GM23338 (cell line): Measurements from ENCODE around the gene HNRNPA2B1. TPM values are rescaled to one million over a fixed set of nuclear protein-coding genes. Genes with fewer than 3 reads are reported as not detected.

Source experiments
- ATAC-seq: fragments of 200-7000 bp; cut with Tn5 transposase; 3 replicates; pipeline ENCODE4 v1.9.1; 2020
- DNase-seq: peaks from one replicate; pipeline ENCODE4 v3.0.0-alpha.2; 2015; ENCODE audit warnings: low spot score
- H2AFZ ChIP-seq: fragments of 200-600 bp; sonication (generic); 2 replicates; pipeline ENCODE4 v1.8.0; 2016; ENCODE audit warnings: antibody characterized with exemption, mild to moderate bottlenecking, moderate library complexity
- H3F3A ChIP-seq: fragments of 200-600 bp; sonication (generic); replicated peaks from 2 replicates; pipeline ENCODE4 v1.8.0; 2017; ENCODE audit warnings: antibody characterized with exemption, mixed run types, low read depth
- H3K27ac ChIP-seq: fragments of 200-600 bp; sonication (generic); 2 replicates; pipeline ENCODE4 v1.6.1; 2016; ENCODE audit warnings: low read depth
- H3K27me3 ChIP-seq: fragments of 200-600 bp; sonication (generic); 2 replicates; pipeline ENCODE4 v1.8.0; 2016; ENCODE audit warnings: mild to moderate bottlenecking, mixed run types, moderate library complexity; ENCODE audit not compliant: insufficient read depth
- H3K36me3 ChIP-seq: fragments of 200-600 bp; sonication (generic); 2 replicates; pipeline ENCODE4 v1.8.0; 2016; ENCODE audit warnings: mild to moderate bottlenecking; ENCODE audit not compliant: insufficient read depth
- H3K4me1 ChIP-seq: fragments of 200-600 bp; sonication (generic); 2 replicates; pipeline ENCODE4 v1.8.0; 2016; ENCODE audit warnings: mild to moderate bottlenecking, moderate library complexity; ENCODE audit not compliant: insufficient read depth
- H3K4me2 ChIP-seq: fragments of 200-600 bp; sonication (generic); 2 replicates; pipeline ENCODE4 v1.7.1; 2017; ENCODE audit warnings: mixed run types
- H3K4me3 ChIP-seq: fragments of 200-600 bp; sonication (generic); 2 replicates; pipeline ENCODE4 v1.6.1; 2016; ENCODE audit warnings: mixed run types
- H3K79me2 ChIP-seq: fragments of 200-600 bp; sonication (generic); replicated peaks from 2 replicates; pipeline ENCODE4 v1.8.0; 2017; ENCODE audit warnings: mild to moderate bottlenecking; ENCODE audit not compliant: insufficient read depth
- H3K9me2 ChIP-seq: fragments of 200-600 bp; sonication (generic); 2 replicates; pipeline ENCODE4 v1.8.0; 2017; ENCODE audit not compliant: insufficient read depth
- H4K20me1 ChIP-seq: fragments of 200-600 bp; sonication (generic); replicated peaks from 2 replicates; pipeline ENCODE4 v1.8.0; 2017; ENCODE audit warnings: mild to moderate bottlenecking; ENCODE audit not compliant: insufficient read depth
- H3K27ac Mint-ChIP-seq: 2 replicates; pipeline ENCODE4 v1.8.0; 2020; ENCODE audit warnings: inconsistent platforms, mild to moderate bottlenecking, moderate library complexity, mixed read lengths
- H3K27me3 Mint-ChIP-seq: 3 replicates; pipeline ENCODE4 v1.8.0; 2022; ENCODE audit warnings: low read depth, mild to moderate bottlenecking, moderate library complexity, mixed read lengths, inconsistent platforms; ENCODE audit not compliant: insufficient read depth, poor library complexity
- H3K36me3 Mint-ChIP-seq: 3 replicates; pipeline ENCODE4 v1.8.0; 2021; ENCODE audit warnings: low read depth, mild to moderate bottlenecking, inconsistent platforms, moderate library complexity, mixed read lengths
- H3K4me1 Mint-ChIP-seq: 3 replicates; pipeline ENCODE4 v1.8.0; 2020; ENCODE audit warnings: mild to moderate bottlenecking, inconsistent platforms, mixed read lengths
- H3K4me3 Mint-ChIP-seq: 3 replicates; pipeline ENCODE4 v1.8.0; 2021; ENCODE audit warnings: moderate library complexity, mild to moderate bottlenecking, inconsistent platforms, mixed read lengths
- H3K9me3 Mint-ChIP-seq: 3 replicates; pipeline ENCODE4 v1.8.0; 2020; ENCODE audit warnings: moderate library complexity, mild to moderate bottlenecking, inconsistent platforms, mixed read lengths
- CREB1 ChIP-seq: fragments of 250-450 bp; sonication (Bioruptor Pico); IDR thresholded peaks from 2 replicates; pipeline ENCODE4 v1.5.0; 2020; ENCODE audit warnings: low read depth, mild to moderate bottlenecking, moderate library complexity
- CTCF ChIP-seq, 2 experiments: fragments of 200-600 bp in 1 of 2; sonication (generic) in 1 of 2; conservative IDR thresholded peaks; 2 replicates each; pipeline versions ENCODE4 v1.5.1 to v1.6.1; 2016 to 2017; ENCODE audit warnings: antibody characterized with exemption in 2 of 2, low read depth in 2 of 2, mild to moderate bottlenecking in 2 of 2, moderate library complexity in 1 of 2
- ETS1 ChIP-seq: IDR thresholded peaks from 2 replicates; pipeline ENCODE4 v1.6.1; 2016; ENCODE audit warnings: antibody characterized with exemption
- EZH2 ChIP-seq: fragments of 200-600 bp; sonication (generic); IDR thresholded peaks from one replicate; pipeline ENCODE4 v1.8.0; 2017; ENCODE audit warnings: antibody characterized with exemption, mild to moderate bottlenecking, low read depth; ENCODE audit not compliant: unreplicated experiment
- EZH2phosphoT487 ChIP-seq: fragments of 200-600 bp; sonication (generic); IDR thresholded peaks from one replicate; pipeline ENCODE4 v1.8.1; 2018; ENCODE audit warnings: antibody characterized with exemption; ENCODE audit not compliant: unreplicated experiment
- JUNB ChIP-seq: IDR thresholded peaks from one replicate; pipeline ENCODE4 v1.6.1; 2016; ENCODE audit warnings: antibody characterized with exemption; ENCODE audit not compliant: unreplicated experiment
- NANOG ChIP-seq: IDR thresholded peaks from 2 replicates; pipeline ENCODE4 v1.6.1; 2016; ENCODE audit warnings: antibody characterized with exemption, borderline replicate concordance
- REST ChIP-seq: IDR thresholded peaks from one replicate; pipeline ENCODE4 v1.6.1; 2018; ENCODE audit warnings: antibody characterized with exemption; ENCODE audit not compliant: unreplicated experiment
- STAT1 ChIP-seq: IDR thresholded peaks from one replicate; pipeline ENCODE4 v1.6.1; 2016; ENCODE audit warnings: antibody characterized with exemption; ENCODE audit not compliant: unreplicated experiment
- ZNF114 ChIP-seq: fragments of 250-450 bp; sonication (Bioruptor Pico); IDR thresholded peaks from 2 replicates; pipeline ENCODE4 v1.5.0; 2020; ENCODE audit warnings: mild to moderate bottlenecking, moderate library complexity
- ZNF331 ChIP-seq: fragments of 250-450 bp; sonication (Bioruptor Pico); IDR thresholded peaks from 2 replicates; pipeline ENCODE4 v1.5.0; 2020; ENCODE audit warnings: low read depth, mild to moderate bottlenecking, moderate library complexity
- ZNF462 ChIP-seq: fragments of 250-450 bp; sonication (Bioruptor Pico); IDR thresholded peaks from 2 replicates; pipeline ENCODE4 v1.5.0; 2020; ENCODE audit warnings: mild to moderate bottlenecking, moderate library complexity
- polyA plus RNA-seq: library from polyadenylated mRNA; unstranded; fragments of >200 nt; fragmentation: Nextera tagmentation; extraction: Ambion mirVana; gene quantifications from 2 replicates; pipeline ENCODE4 v1.2.1, GENCODE V29; 2016
- total RNA-seq: library from RNA; depleted of rRNA; stranded (reverse); fragments of >200 nt; shearing (Covaris generic); gene quantifications from 2 replicates; pipeline ENCODE4 v1.2.3, GENCODE V29; 2014

The HNRNPA2B1 gene
- total and polyA plus RNA-seq, 2 experiments from 2014 or later, result 602 to 1,577 TPM

- H3K36me3 ChIP-seq, result peaks cover 63% of the 10 kb centered on the region
These were observed 10.1 kb downstream of the HNRNPA2B1 start for GRCh38 chr7:26190417-26190869.

More at GRCh38 chr7:26190417-26190869, 10.1 kb downstream of the HNRNPA2B1 start:
- no peak overlapping the region for H2AFZ ChIP-seq
- H3F3A ChIP-seq, result peaks cover 72% of the 10 kb centered on the region
- H3K4me1 ChIP-seq, result peaks cover 5% of the 10 kb centered on the region
- ATAC-seq (no peak), DNase-seq (no peak)
- H3K79me2 ChIP-seq, result peaks cover 42% of the 10 kb centered on the region
- peak overlapping the region; percentile 67; the same call in 1 of the 2 replicates for H3K27ac Mint-ChIP-seq
- no peak overlapping the region; the same call in 2 of the 3 replicates for H3K4me3 Mint-ChIP-seq
- no peak for TF ChIP-seq EZH2phosphoT487
- TF ChIP-seq NANOG, result no peak
- TF ChIP-seq EZH2, result no peak
- no peak for TF ChIP-seq JUNB
- TF ChIP-seq REST, result no peak
- no peak for TF ChIP-seq CREB1 (CRISPR knock-in tag)
- no peak for TF ChIP-seq ZNF462 (CRISPR knock-in tag)
- TF ChIP-seq STAT1, result no peak
- TF ChIP-seq ZNF331, result no peak
- no peak for TF ChIP-seq ZNF114 (CRISPR knock-in tag)
- no peak for TF ChIP-seq ETS1
- TF ChIP-seq CTCF (conservative IDR thresholded peaks at IDR 0.05; ENCODE audit: low read depth in 2 of 2), result no peak
- H3K9me3 Mint-ChIP-seq, result no peaks in the 10 kb centered on the region; the same call in 2 of the 3 replicates
- no peak overlapping the region for H3K4me3 ChIP-seq
- H3K27me3 Mint-ChIP-seq, result peaks cover 65% of the 10 kb centered on the region
- H3K9me2 ChIP-seq, result no peaks in the 10 kb centered on the region
- H3K27me3 ChIP-seq, result no peaks in the 10 kb centered on the region
- H3K27ac ChIP-seq, result peak overlapping the region; percentile 16; the same call in 1 of the 2 replicates
- peaks cover 88% of the 10 kb centered on the region for H3K36me3 Mint-ChIP-seq
- H3K4me1 Mint-ChIP-seq, result peaks cover 70% of the 10 kb centered on the region
- no peak overlapping the region for H3K4me2 ChIP-seq
- peaks cover 43% of the 10 kb centered on the region for H4K20me1 ChIP-seq
